Stomach (tissue), 9 donors: ENCODE data around the gene FTO. TPM values are rescaled to one million over a fixed set of nuclear protein-coding genes. Genes with fewer than 3 reads are reported as not detected.

Experiments
- DNase-seq, 2 donors: peaks; one replicate each; pipeline versions ENCODE4 v3.0.0 to v3.0.0-alpha.2; 2013 to 2019
- H3K27ac ChIP-seq, 5 donors: fragments of 200-600 bp in 4 of 5; sonication (generic) in 4 of 5; one replicate each; pipeline ENCODE4 v1.5.1; 2013 to 2019; ENCODE audit warnings: mild to moderate bottlenecking in 1 of 5, moderate library complexity in 1 of 5
- H3K27me3 ChIP-seq, 3 donors: fragments of 200-600 bp; sonication (generic); one replicate each; pipeline ENCODE4 v1.5.1; 2017 to 2019; ENCODE audit warnings: mixed run types in 1 of 3
- H3K36me3 ChIP-seq, 4 donors: fragments of 200-600 bp; sonication (generic); 1 replicate in 3 of 4; 2 replicates in 1 of 4; pipeline ENCODE4 v1.5.1; 2016 to 2019
- H3K4me1 ChIP-seq, 4 donors: fragments of 200-600 bp; sonication (generic); one replicate each; pipeline ENCODE4 v1.5.1; 2016 to 2019
- H3K4me3 ChIP-seq, 4 donors: fragments of 200-600 bp; sonication (generic) in 3 of 4; one replicate each; pipeline ENCODE4 v1.5.1; 2016 to 2019; ENCODE audit warnings: mild to moderate bottlenecking in 1 of 4
- H3K9me3 ChIP-seq, 4 donors: fragments of 200-600 bp; sonication (generic); one replicate each; pipeline ENCODE4 v1.5.1; 2016 to 2019
- CTCF ChIP-seq, 7 experiments: fragments of 450-650 bp in 4 of 7; fragments of 200-600 bp in 3 of 7; sonication (generic) in 3 of 7; IDR thresholded peaks; one replicate each; pipeline ENCODE4 v1.5.1; 2016 to 2019; ENCODE audit warnings: antibody characterized with exemption in 7 of 7, control low read depth in 2 of 7, mild to moderate bottlenecking in 1 of 7
- EP300 ChIP-seq: sonication (generic); formaldehyde crosslinking; IDR thresholded peaks from one replicate; pipeline ENCODE4 v1.6.1; 2017; ENCODE audit warnings: antibody characterized with exemption
- POLR2A ChIP-seq, 4 donors: fragments of 450-650 bp; IDR thresholded peaks; one replicate each; pipeline ENCODE4 v1.6.1; 2016; ENCODE audit warnings: antibody characterized with exemption in 4 of 4, control low read depth in 2 of 4, mild to moderate bottlenecking in 1 of 4, moderate library complexity in 1 of 4
- POLR2AphosphoS5 ChIP-seq, 3 donors: sonication (generic); formaldehyde crosslinking; IDR thresholded peaks; one replicate each; pipeline ENCODE4 v1.6.1; 2016; ENCODE audit warnings: antibody characterized with exemption in 3 of 3
- WGBS, 5 donors: extraction: QIAGEN DNeasy Blood & Tissue Kit in 3 of 5; methylation state at CpG; one replicate each; pipeline versions ENCODE4 v1.1.5 to v1.1.7; 2013 to 2018; 5-methylcytosine and 5-hydroxymethylcytosine counted together
- intact Hi-C: fragments of 100-400 bp; cut with DNase I; formaldehyde crosslinking; loops from one replicate; pipeline ENCODE4 v1.15.1; 2023; ENCODE audit warnings: low total_unique reads
- polyA plus RNA-seq, 3 donors: library from polyadenylated mRNA; stranded (reverse); fragments of 200-250 nt; gene quantifications; one replicate each; pipeline ENCODE4 v1.2.3, GENCODE V29; 2013
- total RNA-seq, 5 donors: library from RNA; depleted of rRNA; stranded (reverse); fragments of >200 nt; gene quantifications; one replicate each; pipeline versions ENCODE4 v1.1.0 to v1.2.3, GENCODE V29; 2014 to 2016
- donor health status: healthy with polysubstance abuse.
- donor health status: Bipolar disorder and iron deficiency.
- donor health status: healthy.

FTO gene
- total and polyA plus RNA-seq, 8 donors: 9.3 to 88.7 (median 24.6) TPM

GRCh38 chr16:53761962-53762703 lies 58.2 kb downstream of the FTO start:
- H3K4me3 ChIP-seq: no peak overlapping the region
- no peaks in the 10 kb centered on the region for H3K36me3 ChIP-seq
- no peaks in the 10 kb centered on the region for H3K27me3 ChIP-seq
- TF ChIP-seq POLR2AphosphoS5 (IDR thresholded peaks at IDR 0.05): peak in 1 of 3 donors; percentile 6
- TF ChIP-seq CTCF (IDR thresholded peaks at IDR 0.05): no peak
- DNase-seq: no peak
- 31 to 59% (median 39%) methylated on average over 4 of the region's 4 CpGs for WGBS, 5 donors
- no peaks in the 10 kb centered on the region for H3K9me3 ChIP-seq
- H3K4me1 ChIP-seq: peaks cover 0 to 31% (median 18%) of the 10 kb centered on the region in 4 donors
- peak overlapping the region in 1 of 5 donors; percentile 38 for H3K27ac ChIP-seq
- intact Hi-C loops: no loop called here

GRCh38 chr16:53766304-53767016 lies 62.5 kb downstream of the FTO start:
- Histone ChIP-seq H3K4me3 (no peak overlapping the region), H3K9me3 (no peaks in the 10 kb centered on the region), H3K4me1 (peaks cover 6 to 57% (median 32%) of the 10 kb centered on the region in 4 donors), H3K36me3 (no peaks in the 10 kb centered on the region), H3K27me3 (no peaks in the 10 kb centered on the region), H3K27ac (no peak overlapping the region)
- 84 to 93% (median 89%) methylated on average over 10 of the region's 10 CpGs for WGBS, 5 donors
- intact Hi-C loops: no loop called here
- no peak for DNase-seq
- TF ChIP-seq CTCF (IDR thresholded peaks at IDR 0.05) (no peak), EP300 (no peak), POLR2A (IDR thresholded peaks at IDR 0.05) (no peak), POLR2AphosphoS5 (IDR thresholded peaks at IDR 0.05) (no peak)

GRCh38 chr16:53768167-53768566 lies 64.2 kb downstream of the FTO start:
- Histone ChIP-seq H3K36me3 (no peaks in the 10 kb centered on the region), H3K27me3 (no peaks in the 10 kb centered on the region), H3K4me3 (no peak overlapping the region), H3K4me1 (peaks cover 7 to 55% (median 30%) of the 10 kb centered on the region in 4 donors), H3K27ac (no peak overlapping the region), H3K9me3 (no peaks in the 10 kb centered on the region)
- TF ChIP-seq POLR2A (IDR thresholded peaks at IDR 0.05) (no peak), EP300 (no peak), POLR2AphosphoS5 (IDR thresholded peaks at IDR 0.05) (no peak), CTCF (IDR thresholded peaks at IDR 0.05) (no peak)
- 41 to 64% (median 50%) methylated on average over 4 of the region's 4 CpGs for WGBS, 5 donors
- intact Hi-C loops: no loop called here
- no peak for DNase-seq

- WGBS, 5 donors: 15 to 36% (median 22%) methylated on average over 1 of the region's 1 CpG
- H3K4me3 ChIP-seq: no peak overlapping the region
- TF ChIP-seq EP300: no peak
- TF ChIP-seq CTCF (IDR thresholded peaks at IDR 0.05): no peak
- no peak for TF ChIP-seq POLR2A (IDR thresholded peaks at IDR 0.05)
- no peak for TF ChIP-seq POLR2AphosphoS5 (IDR thresholded peaks at IDR 0.05)
- DNase-seq: no peak
- intact Hi-C loops: no loop called here
- no peaks in the 10 kb centered on the region for H3K36me3 ChIP-seq
- no peaks in the 10 kb centered on the region for H3K27me3 ChIP-seq
- no peaks in the 10 kb centered on the region for H3K9me3 ChIP-seq
- H3K4me1 ChIP-seq: peaks cover 11 to 56% (median 34%) of the 10 kb centered on the region in 4 donors
- H3K27ac ChIP-seq: no peak overlapping the region
Observed at GRCh38 chr16:53768593-53768992, 64.6 kb downstream of the FTO start.
